Fibroblast of pulmonary artery (primary cell): Measurements from ENCODE around the gene DLG5.

ENCODE experiments used
- DNase-seq: peaks from one replicate; pipeline ENCODE4 v3.0.0-alpha.2; 2010; ENCODE audit warnings: low read depth
- H3K4me3 ChIP-seq: replicated peaks from 2 replicates; pipeline ENCODE4 v1.5.1; 2011; ENCODE audit warnings: low read depth, mild to moderate bottlenecking, control low read depth, low read length, moderate library complexity
- CTCF ChIP-seq: IDR thresholded peaks from 2 replicates; pipeline ENCODE4 v1.5.1; 2011; ENCODE audit warnings: mild to moderate bottlenecking, control low read depth, low read length, inconsistent platforms; ENCODE audit errors: missing control alignments

Gene DLG5

GRCh38 chr10:77892021-77892739 is 34.4 kb downstream of the DLG5 start:
- DNase-seq, result no peak
- no peak for TF ChIP-seq CTCF
- H3K4me3 ChIP-seq, result no peak overlapping the region

GRCh38 chr10:77890097-77890496 is 36.5 kb downstream of the DLG5 start:
- no peak for TF ChIP-seq CTCF
- DNase-seq, result no peak
- H3K4me3 ChIP-seq, result no peak overlapping the region

- no peak for TF ChIP-seq CTCF
- DNase-seq, result no peak
- no peak overlapping the region for H3K4me3 ChIP-seq
These were observed 37.2 kb downstream of the DLG5 start for GRCh38 chr10:77889277-77889903.

- peak; percentile 25 for DNase-seq
- H3K4me3 ChIP-seq, result no peak overlapping the region
- no peak for TF ChIP-seq CTCF
These were observed 38.2 kb downstream of the DLG5 start for GRCh38 chr10:77888356-77888703.

- no peak for DNase-seq
- H3K4me3 ChIP-seq, result peak overlapping the region; percentile 14
- no peak for TF ChIP-seq CTCF
These were observed 38.8 kb downstream of the DLG5 start for GRCh38 chr10:77887631-77888355.

GRCh38 chr10:77886795-77887355 is 39.7 kb downstream of the DLG5 start:
- TF ChIP-seq CTCF, result no peak
- DNase-seq, result no peak
- H3K4me3 ChIP-seq, result no peak overlapping the region
